GM18526 (cell line): Measurements from ENCODE around the gene FAM83E.

Experiments used
- POLR2A ChIP-seq: IDR thresholded peaks from 3 replicates; pipeline ENCODE4 v1.6.1; 2011; ENCODE audit not compliant: insufficient read length; ENCODE audit errors: extremely low read depth

The FAM83E gene

DNA sequence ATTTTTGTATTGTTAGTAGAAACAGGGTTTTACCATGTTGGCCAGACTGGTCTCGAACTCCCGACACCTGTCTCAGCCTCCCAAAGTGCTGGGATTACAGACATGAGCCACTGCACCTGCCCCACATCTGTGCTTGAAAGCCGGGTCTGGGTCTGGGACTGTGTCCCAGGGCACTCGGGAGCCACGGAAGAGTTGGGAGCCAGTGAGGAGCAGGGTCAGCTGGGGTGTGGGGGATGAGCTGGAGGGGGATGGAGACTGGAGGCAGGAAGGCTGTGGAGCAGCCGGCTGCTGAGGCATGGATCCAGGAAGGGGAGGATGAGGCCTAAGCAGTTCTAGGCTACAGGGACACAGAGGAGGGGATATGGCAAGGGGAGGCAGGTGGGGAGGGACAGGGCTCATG is 19.0 kb downstream of the FAM83E start:
- TF ChIP-seq POLR2A, result no peak

DNA sequence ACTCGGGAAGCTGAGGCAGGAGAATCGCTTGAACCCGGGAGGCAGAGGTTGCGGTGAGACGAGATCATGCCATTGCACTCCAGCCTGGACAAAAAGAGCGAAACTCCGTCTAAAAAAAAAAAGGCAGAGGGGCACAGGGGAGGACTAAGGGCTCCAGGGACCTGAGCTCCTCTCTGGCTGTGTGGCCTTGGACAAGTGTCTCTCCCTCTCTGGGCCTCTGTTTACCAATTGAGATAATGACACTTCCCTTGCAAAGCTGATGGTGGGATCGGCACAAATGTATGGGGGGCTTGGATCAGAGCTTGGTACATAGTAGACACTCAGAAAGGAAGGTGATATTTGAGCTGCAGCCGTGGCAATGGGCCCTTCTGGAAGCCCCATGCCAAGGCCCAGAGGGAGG is 19.7 kb downstream of the FAM83E start:
- no peak for TF ChIP-seq POLR2A

DNA sequence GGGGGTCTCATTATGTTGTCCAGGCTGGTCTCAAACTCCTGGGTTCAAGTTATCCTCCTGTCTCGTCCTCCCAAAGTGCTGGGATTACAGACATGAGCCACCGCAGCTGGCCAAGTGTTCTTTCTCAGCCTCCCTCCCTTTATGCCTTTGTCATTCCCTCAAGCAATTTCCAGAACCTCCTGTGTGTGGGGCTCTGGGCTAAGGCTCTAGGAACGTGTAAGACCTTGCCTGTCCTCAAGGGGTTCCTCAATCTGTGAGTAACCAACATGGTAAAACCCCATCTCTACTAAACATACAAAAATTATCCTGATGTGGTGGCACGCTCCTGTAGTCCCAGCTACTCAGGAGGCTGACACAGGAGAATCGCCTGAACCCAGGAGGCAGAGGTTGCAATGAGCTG is 23.9 kb downstream of the FAM83E start:
- TF ChIP-seq POLR2A, result no peak

DNA sequence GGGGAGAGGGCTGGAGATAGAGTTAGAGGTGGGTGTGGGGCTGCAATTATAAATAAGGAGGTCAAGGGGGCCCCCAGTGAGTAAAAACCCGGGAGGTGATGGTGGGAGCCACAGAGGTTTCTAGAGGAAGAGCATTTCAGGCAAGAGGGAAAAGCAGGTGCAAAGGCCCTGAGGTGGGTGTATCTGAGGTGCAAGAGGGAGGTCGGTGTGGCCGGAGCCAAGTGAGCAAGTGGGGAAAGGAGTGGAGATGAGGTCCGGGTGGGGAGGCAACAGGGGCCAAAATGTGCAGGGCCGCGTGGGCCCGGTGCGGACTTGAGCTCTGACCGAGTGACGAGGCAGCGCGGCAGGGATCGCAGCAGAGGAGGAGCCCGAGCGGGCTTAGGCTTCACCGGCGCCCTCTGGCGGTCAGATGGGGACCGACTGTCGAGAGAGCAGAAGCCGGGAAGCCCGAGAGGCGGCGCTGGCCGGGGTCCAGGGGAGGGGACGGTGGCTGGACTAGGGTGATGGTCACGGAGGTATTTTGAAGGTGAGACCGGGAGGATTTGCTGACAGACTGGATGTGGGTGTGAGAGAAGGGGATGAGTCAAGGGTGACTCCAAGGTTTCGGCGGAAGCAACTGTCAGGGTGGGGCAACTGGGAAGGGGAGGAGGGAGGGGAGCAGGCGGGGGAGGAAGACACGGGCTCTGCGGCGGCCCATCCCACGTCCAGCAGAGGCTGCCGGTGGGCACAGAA is 26.0 kb downstream of the FAM83E start:
- no peak for TF ChIP-seq POLR2A

DNA sequence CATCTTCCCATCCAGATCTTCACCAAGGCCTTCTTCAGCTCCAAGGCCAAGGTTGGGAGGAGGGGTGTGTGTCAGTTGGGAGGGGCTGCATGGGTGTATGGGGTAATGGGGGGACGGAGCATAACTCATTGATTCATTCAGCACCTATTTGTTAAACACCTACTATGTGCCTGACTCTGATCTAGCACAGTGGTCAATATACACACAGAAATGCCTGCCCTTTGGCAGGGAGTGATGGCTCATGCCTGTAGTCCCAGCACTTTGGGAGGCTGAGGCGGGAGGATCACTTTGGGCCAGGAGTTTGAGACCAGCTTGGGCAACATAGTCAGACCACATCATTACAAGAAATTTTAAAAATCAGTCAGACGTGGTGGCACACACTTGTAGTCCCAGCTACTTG is 27.5 kb downstream of the FAM83E start:
- TF ChIP-seq POLR2A, result no peak

DNA sequence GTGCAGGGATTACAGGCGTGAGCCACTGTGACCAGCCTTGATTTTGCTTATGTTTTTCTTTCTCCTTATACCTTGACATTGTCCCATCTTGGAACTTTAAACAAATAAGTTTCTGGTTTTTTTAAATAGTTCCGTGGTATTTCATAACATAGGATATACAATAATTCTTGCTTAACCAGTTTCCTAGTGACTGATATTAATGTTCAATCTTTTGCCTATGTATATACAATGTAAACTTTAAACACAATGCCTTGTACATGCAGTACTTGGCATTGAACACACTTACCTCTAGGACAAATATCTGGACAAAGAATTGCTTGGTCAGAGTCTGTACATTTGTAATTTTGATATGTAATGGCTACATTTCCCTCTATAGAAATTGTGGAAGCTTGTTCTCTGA is 32.7 kb downstream of the FAM83E start:
- TF ChIP-seq POLR2A, result no peak

DNA sequence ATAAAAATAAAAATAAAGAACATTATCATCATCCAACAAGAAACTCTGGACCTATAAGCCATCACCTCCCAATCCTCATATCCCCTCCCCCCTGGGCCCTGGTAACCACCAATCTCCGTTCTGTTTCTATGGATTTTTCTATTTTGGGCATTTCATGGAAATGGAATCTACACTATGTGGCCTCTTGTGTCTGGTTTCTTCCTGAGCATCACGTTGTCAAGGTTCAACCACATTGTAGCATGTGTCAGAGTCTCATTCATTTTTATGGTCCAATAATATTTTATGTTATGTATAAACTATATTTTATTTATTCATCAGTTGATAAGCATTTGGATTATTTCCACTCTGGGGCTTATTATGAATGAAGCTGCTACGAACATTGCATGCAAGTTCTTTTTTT is 36.0 kb downstream of the FAM83E start:
- TF ChIP-seq POLR2A, result no peak

DNA sequence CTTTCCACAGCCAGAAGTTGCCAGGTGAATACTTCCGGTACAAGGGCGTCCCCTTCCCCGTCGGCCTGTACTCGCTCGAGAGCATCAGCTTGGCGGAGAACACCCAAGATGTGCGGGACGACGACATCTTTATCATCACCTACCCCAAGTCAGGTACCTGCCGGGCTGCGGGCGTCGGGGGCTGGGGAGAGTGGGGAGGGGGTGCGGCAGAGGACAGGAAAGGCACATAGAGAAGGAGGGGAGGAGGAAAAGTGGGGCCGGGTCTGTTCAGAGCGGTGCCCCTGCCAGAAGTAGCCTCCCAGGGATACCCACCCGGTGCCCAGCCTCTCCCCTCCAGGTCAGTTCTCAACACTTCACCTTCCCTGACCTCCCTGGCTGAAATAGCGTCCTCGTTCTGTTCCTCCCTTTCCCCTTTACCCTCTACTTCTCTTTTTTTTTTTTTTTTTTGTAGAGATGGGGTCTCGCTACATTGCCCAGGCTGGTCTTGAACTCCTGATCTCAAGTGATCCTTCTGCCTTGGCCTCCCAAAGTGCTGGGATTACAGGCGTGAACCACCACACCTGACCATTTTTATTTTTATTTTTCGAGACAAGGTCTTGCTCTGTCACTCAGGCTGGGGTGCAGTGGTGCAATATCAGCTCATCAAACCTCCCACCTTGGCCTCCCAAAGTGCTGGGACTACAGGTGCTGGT is 38.8 kb downstream of the FAM83E start:
- no peak for TF ChIP-seq POLR2A

DNA sequence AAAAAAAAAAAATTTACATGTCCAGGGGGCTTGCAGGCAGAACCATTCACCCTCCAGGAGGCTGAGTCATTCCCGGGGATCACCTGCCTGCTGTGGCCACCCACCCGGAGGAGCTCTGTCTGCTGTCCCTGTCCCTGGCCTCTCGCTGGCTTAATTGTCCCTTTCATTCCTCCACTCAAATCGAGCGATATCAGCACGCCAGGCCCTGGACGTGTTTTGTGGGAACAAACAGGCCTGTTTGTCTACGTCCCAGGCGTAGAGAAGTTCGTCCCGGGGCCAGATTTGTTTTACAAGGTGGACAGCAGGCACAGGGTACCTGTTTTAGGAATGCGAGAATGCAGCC is 41.7 kb downstream of the FAM83E start:
- no peak for TF ChIP-seq POLR2A

DNA sequence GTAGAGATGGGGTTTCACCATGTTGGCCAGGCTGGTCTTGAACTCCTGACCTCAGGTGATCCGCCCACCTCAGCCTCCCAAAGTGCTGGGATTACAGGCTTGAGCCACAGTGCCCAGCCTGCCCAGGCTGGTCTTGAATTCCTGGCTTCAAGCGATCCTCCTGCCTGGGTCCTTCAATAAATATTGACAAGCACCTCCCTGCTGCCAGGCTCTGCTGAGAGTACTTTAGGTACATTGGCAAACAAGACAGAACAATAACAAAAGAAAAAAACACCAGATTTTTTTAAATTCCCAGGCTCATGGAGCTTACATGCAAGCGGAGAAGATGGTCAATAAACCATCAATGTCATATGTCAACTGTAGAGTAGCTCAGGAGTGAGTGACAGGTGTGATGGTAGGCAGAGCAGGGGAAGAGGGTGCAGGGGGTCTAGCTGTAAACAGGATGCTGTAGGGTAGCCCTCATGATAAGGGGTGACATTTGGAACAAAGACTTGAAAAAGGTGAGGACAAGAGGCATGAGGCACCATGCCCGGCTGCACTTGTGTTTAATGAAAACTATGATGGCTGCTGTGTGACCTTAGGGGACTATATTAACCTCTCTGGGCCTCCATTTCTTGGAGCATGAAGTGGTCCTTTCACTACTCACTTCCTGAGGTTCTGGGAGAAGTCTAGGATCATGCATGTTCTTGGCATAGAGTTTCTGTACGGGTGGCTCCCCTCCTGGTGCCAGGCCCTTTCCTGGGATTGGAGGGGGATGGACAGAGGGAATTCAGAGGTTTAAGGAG is 43.3 kb downstream of the FAM83E start:
- TF ChIP-seq POLR2A, result no peak

DNA sequence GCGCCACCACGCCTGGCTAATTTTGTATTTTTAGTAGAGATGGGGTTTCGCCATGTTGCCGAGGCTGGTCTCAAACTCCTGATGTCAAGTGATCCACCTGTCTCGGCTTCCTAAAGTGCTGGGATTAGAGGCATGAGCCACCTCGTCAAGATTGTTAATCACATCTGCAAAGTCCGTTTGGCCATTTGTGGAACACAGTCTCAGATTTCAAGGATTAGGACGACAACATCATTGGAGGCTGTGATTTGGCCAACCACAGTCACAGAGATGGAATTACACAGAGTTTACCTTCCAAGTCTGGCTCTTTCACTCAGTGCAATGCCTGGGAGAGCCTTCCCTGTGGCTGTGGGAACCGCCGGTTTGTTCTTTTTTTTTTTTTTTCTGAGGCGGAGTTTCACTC is 45.1 kb downstream of the FAM83E start:
- no peak for TF ChIP-seq POLR2A

DNA sequence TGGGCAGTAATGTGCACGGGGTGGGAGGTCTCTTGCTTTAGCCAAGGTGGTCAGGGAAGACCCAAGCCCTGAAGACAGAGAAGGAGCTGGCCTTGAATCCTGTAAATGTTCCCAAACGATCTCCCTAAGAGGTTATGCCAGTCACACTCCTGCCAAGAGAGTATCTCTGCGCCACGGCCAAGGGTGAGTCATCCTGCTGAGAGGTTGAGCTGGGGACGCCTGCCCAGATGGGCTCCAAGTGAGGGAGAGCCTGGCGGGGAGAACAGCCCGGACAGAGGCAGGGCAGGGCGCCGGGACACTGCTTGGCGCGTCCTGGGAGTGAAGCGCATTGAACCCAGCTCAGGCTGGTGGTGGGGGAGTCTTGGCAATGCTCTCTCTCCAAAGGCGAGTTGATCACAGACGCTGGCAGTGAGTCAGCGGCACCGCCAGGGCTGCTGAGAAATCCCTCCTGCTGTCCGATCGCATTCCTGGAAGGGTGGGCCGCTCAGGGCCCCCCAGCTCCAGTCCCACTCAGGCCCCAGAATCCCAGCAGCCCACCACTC is 46.5 kb downstream of the FAM83E start:
- no peak for TF ChIP-seq POLR2A

DNA sequence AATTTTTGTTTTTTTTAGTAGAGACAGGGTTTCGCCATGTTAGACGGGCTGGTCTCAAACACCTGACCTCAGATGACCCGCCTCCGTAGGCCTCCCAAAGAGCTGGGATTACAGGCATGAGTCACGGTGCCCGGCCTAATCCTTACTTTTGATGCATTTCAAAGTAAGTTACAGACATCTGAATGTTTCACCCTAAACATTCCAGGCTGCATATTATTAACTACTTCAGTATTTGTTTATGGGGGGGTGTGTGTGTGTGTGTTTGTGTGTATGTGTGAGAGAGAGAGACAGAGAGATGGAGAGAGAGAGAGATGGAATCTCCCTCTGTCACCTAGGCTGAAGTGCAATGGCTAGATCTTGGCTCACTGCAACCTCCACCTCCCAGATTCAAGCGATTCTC is 49.8 kb downstream of the FAM83E start:
- no peak for TF ChIP-seq POLR2A
